ENCODE measurements around the gene NELL1.

The NELL1 gene

DNA sequence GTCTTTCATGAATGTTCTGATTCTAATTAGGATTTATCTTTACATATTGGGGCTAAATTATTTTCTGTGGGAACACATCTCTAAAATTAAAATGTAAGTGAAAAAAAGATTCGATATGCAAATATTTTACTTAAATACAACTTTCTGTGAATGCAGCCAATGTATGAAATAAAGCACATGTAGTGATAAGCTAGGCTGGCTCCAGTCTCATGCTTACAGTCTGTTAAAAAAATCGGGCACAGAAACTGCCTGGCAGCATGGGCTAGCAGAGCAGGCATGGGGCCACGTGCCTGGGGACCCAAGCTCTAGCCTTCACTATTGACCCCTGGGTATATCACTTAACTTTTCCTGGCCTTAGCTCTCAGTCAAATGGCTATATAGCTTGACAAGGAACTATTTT is 46.5 kb downstream of the NELL1 start:
- H3K4me1 ChIP-seq (ENCODE audit: control insufficient read depth, insufficient read depth, low read length, unreplicated experiment), result no peaks in the 10 kb centered on the region
- no peak overlapping the region for H2AFZ ChIP-seq (ENCODE audit: low read length, unreplicated experiment)
- no peaks in the 10 kb centered on the region for H3K36me3 ChIP-seq (ENCODE audit: insufficient read depth, low read length)
- no peak overlapping the region for H3K27ac ChIP-seq (ENCODE audit: low read depth, low read length)
- H3K4me3 ChIP-seq (ENCODE audit: low read depth, low read length), result no peak overlapping the region
- H3K27me3 ChIP-seq (ENCODE audit: insufficient read depth, low read length), result no peaks in the 10 kb centered on the region
- H3K79me2 ChIP-seq (ENCODE audit: control insufficient read depth, insufficient read depth, low read length, unreplicated experiment), result no peaks in the 10 kb centered on the region

DNA sequence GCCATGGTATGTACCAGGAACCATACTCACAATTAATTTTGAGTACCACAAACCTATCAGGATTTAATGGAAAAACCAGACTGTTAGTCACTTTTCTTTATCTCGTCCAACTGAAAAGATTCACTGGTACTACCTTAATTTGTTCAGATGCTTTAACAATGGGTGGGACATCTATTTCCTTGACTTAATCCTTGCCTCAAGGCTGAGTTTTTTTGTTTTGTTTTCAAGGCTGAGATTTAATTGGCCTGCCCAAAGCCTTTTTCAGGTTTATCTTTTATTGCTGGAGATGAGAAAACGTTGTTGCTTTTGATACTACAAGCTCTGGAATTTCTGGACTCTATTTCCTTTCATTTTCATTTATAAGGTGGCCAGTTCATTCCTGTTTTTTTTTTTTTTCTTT is 50.4 kb downstream of the NELL1 start:
- H3K27me3 ChIP-seq (ENCODE audit: insufficient read depth, low read length), result no peaks in the 10 kb centered on the region
- no peak overlapping the region for H3K4me3 ChIP-seq (ENCODE audit: low read depth, low read length)
- no peak overlapping the region for H2AFZ ChIP-seq (ENCODE audit: low read length, unreplicated experiment)
- H3K4me1 ChIP-seq (ENCODE audit: control insufficient read depth, insufficient read depth, low read length, unreplicated experiment), result no peaks in the 10 kb centered on the region
- H3K79me2 ChIP-seq (ENCODE audit: control insufficient read depth, insufficient read depth, low read length, unreplicated experiment), result no peaks in the 10 kb centered on the region
- no peak overlapping the region for H3K27ac ChIP-seq (ENCODE audit: low read depth, low read length)
- no peaks in the 10 kb centered on the region for H3K36me3 ChIP-seq (ENCODE audit: insufficient read depth, low read length)

DNA sequence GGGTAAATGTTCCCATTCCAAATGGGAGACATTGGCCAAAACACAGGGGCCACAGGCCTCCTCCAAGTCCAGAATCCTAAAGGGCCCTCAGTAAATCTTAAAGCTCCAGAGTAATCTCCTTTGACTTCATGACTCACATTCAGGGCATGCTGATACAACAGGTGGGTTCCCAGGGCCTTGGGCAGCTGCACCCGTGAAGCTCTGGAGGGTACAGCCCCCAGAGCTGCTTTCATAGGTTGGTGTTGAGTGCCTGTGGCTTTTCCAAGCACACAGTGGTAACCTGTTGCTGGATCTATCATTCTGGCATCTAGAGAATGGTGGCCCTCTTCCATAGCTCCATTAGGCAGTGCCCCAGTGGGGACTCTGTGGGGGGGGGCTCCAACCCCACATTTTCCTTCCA is 54.0 kb downstream of the NELL1 start:
- Histone ChIP-seq H3K36me3 (ENCODE audit: insufficient read depth, low read length) (no peaks in the 10 kb centered on the region), H3K79me2 (ENCODE audit: control insufficient read depth, insufficient read depth, low read length, unreplicated experiment) (no peaks in the 10 kb centered on the region), H3K27me3 (ENCODE audit: insufficient read depth, low read length) (no peaks in the 10 kb centered on the region), H2AFZ (ENCODE audit: low read length, unreplicated experiment) (no peak overlapping the region), H3K27ac (ENCODE audit: low read depth, low read length) (no peak overlapping the region), H3K4me1 (ENCODE audit: control insufficient read depth, insufficient read depth, low read length, unreplicated experiment) (no peaks in the 10 kb centered on the region), H3K4me3 (ENCODE audit: low read depth, low read length) (no peak overlapping the region)

- Histone ChIP-seq H3K27ac (ENCODE audit: low read depth, low read length) (no peak overlapping the region), H3K36me3 (ENCODE audit: insufficient read depth, low read length) (no peaks in the 10 kb centered on the region), H3K4me3 (ENCODE audit: low read depth, low read length) (no peak overlapping the region), H3K4me1 (ENCODE audit: control insufficient read depth, insufficient read depth, low read length, unreplicated experiment) (no peaks in the 10 kb centered on the region), H3K79me2 (ENCODE audit: control insufficient read depth, insufficient read depth, low read length, unreplicated experiment) (no peaks in the 10 kb centered on the region), H3K27me3 (ENCODE audit: insufficient read depth, low read length) (no peaks in the 10 kb centered on the region), H2AFZ (ENCODE audit: low read length, unreplicated experiment) (no peak overlapping the region)
Observed at GRCh38 chr11:20729597-20730105, 60.3 kb downstream of the NELL1 start.

DNA sequence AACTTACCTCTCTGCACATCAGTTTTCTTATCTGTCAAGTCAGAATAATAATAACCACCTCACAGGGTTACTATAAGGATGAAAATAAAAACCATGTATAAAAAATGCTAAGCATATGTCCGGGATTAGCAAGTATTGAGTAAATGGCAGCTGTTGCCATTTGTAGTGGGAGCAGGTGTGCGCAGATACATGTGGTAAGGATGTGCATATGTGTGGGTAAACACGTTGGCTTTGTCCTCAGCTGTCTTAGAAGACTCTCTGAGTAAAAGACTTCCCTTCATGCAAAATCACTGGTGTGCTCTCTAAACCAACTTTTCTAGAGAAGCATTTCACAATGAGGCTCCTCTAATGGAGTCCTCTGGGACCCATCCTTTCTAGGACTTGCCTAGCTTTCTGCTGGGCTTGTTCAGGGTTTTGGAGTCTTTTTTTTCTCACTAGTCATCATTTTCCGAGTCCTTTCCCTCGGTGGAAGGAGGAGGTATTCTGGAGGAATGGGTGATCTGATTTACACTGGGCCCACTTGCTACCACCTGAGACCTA is 62.4 kb downstream of the NELL1 start:
- Histone ChIP-seq H3K4me1 (ENCODE audit: control insufficient read depth, insufficient read depth, low read length, unreplicated experiment) (no peaks in the 10 kb centered on the region), H3K27ac (ENCODE audit: low read depth, low read length) (no peak overlapping the region), H3K4me3 (ENCODE audit: low read depth, low read length) (no peak overlapping the region), H3K27me3 (ENCODE audit: insufficient read depth, low read length) (no peaks in the 10 kb centered on the region), H3K79me2 (ENCODE audit: control insufficient read depth, insufficient read depth, low read length, unreplicated experiment) (no peaks in the 10 kb centered on the region), H2AFZ (ENCODE audit: low read length, unreplicated experiment) (no peak overlapping the region), H3K36me3 (ENCODE audit: insufficient read depth, low read length) (no peaks in the 10 kb centered on the region)

DNA sequence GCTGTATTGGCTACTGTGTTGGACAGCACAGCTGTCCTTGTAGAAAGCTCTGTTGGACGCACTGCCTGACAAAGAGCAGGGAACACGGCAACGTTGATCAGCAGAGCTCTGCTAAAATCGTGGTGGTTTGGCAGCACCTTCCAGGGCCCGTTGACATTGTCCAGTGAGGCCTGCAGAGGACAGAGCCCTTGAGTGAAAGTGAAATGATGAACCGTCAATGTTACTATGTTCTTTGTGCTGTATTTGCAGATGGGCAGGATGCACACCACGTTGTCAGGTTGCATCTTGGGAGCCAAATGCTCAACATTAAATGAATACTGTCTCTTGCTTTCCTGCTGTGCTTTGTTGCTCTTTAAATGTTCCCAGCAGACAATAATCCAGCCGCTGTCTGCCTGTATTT is 69.7 kb downstream of the NELL1 start:
- no peaks in the 10 kb centered on the region for H3K36me3 ChIP-seq (ENCODE audit: insufficient read depth, low read length)
- H3K27ac ChIP-seq (ENCODE audit: low read depth, low read length), result no peak overlapping the region
- no peaks in the 10 kb centered on the region for H3K27me3 ChIP-seq (ENCODE audit: insufficient read depth, low read length)

DNA sequence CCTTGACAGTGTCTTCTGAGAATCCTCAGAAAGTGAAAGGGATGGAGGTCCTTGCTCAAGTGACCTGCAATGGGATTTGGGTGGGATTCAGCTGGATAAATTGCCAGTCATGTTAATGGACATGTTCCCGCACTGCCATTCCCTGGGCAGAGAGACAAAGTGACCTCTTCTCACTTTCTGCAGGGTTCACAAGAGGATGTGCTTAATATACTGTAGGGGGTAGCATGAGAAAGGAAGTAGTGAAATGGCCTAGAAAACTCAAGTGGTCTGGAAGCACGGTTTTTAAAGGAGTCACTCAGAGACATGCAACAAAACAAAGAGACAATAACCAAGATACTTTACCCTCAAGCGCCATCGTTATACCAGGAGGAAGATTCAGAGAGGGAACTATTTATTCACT is 70.2 kb downstream of the NELL1 start:
- Histone ChIP-seq H3K27ac (ENCODE audit: low read depth, low read length) (no peak overlapping the region), H3K4me1 (ENCODE audit: control insufficient read depth, insufficient read depth, low read length, unreplicated experiment) (no peaks in the 10 kb centered on the region), H2AFZ (ENCODE audit: low read length, unreplicated experiment) (no peak overlapping the region), H3K27me3 (ENCODE audit: insufficient read depth, low read length) (no peaks in the 10 kb centered on the region), H3K4me3 (ENCODE audit: low read depth, low read length) (no peak overlapping the region), H3K79me2 (ENCODE audit: control insufficient read depth, insufficient read depth, low read length, unreplicated experiment) (no peaks in the 10 kb centered on the region), H3K36me3 (ENCODE audit: insufficient read depth, low read length) (no peaks in the 10 kb centered on the region)

More for the DNA sequence above, 69.7 kb downstream of the NELL1 start:
- H3K4me3 ChIP-seq (ENCODE audit: low read depth, low read length), result no peak overlapping the region
- no peak overlapping the region for H2AFZ ChIP-seq (ENCODE audit: low read length, unreplicated experiment)
- H3K4me1 ChIP-seq (ENCODE audit: control insufficient read depth, insufficient read depth, low read length, unreplicated experiment), result no peaks in the 10 kb centered on the region
- H3K79me2 ChIP-seq (ENCODE audit: control insufficient read depth, insufficient read depth, low read length, unreplicated experiment), result no peaks in the 10 kb centered on the region

GRCh38 chr11:20754933-20755332 is 85.5 kb downstream of the NELL1 start:
- no peaks in the 10 kb centered on the region for H3K4me1 ChIP-seq (ENCODE audit: control insufficient read depth, insufficient read depth, low read length, unreplicated experiment)
- H3K4me3 ChIP-seq (ENCODE audit: low read depth, low read length), result no peak overlapping the region
- no peaks in the 10 kb centered on the region for H3K79me2 ChIP-seq (ENCODE audit: control insufficient read depth, insufficient read depth, low read length, unreplicated experiment)
- no peak overlapping the region for H2AFZ ChIP-seq (ENCODE audit: low read length, unreplicated experiment)
- H3K27ac ChIP-seq (ENCODE audit: low read depth, low read length), result no peak overlapping the region
- H3K27me3 ChIP-seq (ENCODE audit: insufficient read depth, low read length), result no peaks in the 10 kb centered on the region
- H3K36me3 ChIP-seq (ENCODE audit: insufficient read depth, low read length), result no peaks in the 10 kb centered on the region

DNA sequence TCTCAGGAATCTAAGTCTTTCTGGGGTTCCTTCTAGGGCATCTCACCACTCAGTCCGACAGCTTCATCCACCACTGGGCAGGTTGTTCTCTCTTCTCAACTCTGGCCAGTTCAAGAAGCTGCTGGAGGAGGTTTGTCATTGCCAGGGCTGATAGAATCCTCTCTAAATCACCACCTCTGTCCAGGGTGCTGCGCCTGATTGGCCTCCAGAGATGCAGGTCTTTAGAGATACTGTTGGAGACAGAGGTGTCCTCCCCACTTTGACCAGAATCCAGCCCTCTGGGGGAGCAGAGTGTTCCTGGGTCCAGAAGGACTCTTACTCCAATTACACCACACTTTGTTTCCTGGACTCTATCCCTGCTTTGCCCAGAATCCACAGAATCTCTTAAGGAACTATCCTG is 90.2 kb downstream of the NELL1 start:
- Histone ChIP-seq H3K36me3 (ENCODE audit: insufficient read depth, low read length) (no peaks in the 10 kb centered on the region), H3K27ac (ENCODE audit: low read depth, low read length) (no peak overlapping the region), H3K27me3 (ENCODE audit: insufficient read depth, low read length) (no peaks in the 10 kb centered on the region), H3K4me1 (ENCODE audit: control insufficient read depth, insufficient read depth, low read length, unreplicated experiment) (no peaks in the 10 kb centered on the region), H3K79me2 (ENCODE audit: control insufficient read depth, insufficient read depth, low read length, unreplicated experiment) (no peaks in the 10 kb centered on the region), H2AFZ (ENCODE audit: low read length, unreplicated experiment) (no peak overlapping the region), H3K4me3 (ENCODE audit: low read depth, low read length) (no peak overlapping the region)

GRCh38 chr11:20760811-20761210 is 91.4 kb downstream of the NELL1 start:
- Histone ChIP-seq H3K36me3 (ENCODE audit: insufficient read depth, low read length) (no peaks in the 10 kb centered on the region), H3K27me3 (ENCODE audit: insufficient read depth, low read length) (no peaks in the 10 kb centered on the region), H3K27ac (ENCODE audit: low read depth, low read length) (no peak overlapping the region), H3K79me2 (ENCODE audit: control insufficient read depth, insufficient read depth, low read length, unreplicated experiment) (no peaks in the 10 kb centered on the region), H3K4me3 (ENCODE audit: low read depth, low read length) (no peak overlapping the region), H2AFZ (ENCODE audit: low read length, unreplicated experiment) (no peak overlapping the region), H3K4me1 (ENCODE audit: control insufficient read depth, insufficient read depth, low read length, unreplicated experiment) (no peaks in the 10 kb centered on the region)

DNA sequence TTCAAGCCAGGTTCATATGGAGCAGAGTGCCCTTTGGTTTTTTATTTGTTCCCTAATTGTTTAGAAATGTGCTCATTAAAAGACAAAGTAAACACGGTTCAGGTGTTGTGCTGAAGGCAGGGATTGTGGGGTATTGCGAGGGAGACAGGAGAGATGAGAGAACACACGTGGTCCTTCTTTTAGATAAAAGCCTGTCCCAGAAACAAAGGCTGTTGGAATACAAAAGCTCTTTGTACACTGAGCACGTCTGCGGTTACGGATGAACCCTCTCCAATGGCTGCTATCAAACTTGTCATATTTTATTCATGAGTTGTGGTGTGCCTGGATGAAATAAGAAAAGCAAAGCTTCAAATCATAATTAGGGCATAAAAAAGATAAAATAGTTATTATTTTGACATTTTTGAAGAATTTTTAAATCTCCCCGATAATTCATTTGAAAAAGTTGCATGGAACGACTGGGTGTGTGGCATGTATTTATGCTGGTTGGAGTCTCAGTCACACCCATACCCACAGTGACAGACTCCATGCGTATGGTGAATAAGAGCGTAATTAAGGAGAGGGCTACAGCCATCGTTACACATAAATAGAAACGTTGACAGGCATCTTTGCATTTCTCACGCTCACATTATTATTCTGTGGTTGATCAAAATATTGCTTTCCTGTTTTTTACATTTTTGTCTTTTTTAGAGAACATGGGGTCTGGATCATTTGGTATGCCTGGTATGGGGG is 92.9 kb downstream of the NELL1 start:
- Histone ChIP-seq H3K27ac (ENCODE audit: low read depth, low read length) (no peak overlapping the region), H3K4me1 (ENCODE audit: control insufficient read depth, insufficient read depth, low read length, unreplicated experiment) (no peaks in the 10 kb centered on the region), H3K36me3 (ENCODE audit: insufficient read depth, low read length) (no peaks in the 10 kb centered on the region), H3K27me3 (ENCODE audit: insufficient read depth, low read length) (no peaks in the 10 kb centered on the region), H3K79me2 (ENCODE audit: control insufficient read depth, insufficient read depth, low read length, unreplicated experiment) (no peaks in the 10 kb centered on the region), H3K4me3 (ENCODE audit: low read depth, low read length) (no peak overlapping the region), H2AFZ (ENCODE audit: low read length, unreplicated experiment) (no peak overlapping the region)

Data from ACC112 (cell line).